T-helper 22 cell (primary cell): ENCODE results near the gene FAHD2A.
"Not testable (repeated sequence)": the region's sequence is repeated elsewhere in the genome, so short reads cannot be mapped to it uniquely, and the experiment has no call there.

Experiments used
- DNase-seq: peaks from one replicate; pipeline ENCODE4 v3.0.0-alpha.2; 2020; ENCODE audit warnings: low read depth

Gene FAHD2A

GRCh38 chr2:95435872-95436209 is 33.3 kb downstream of the FAHD2A start:
- DNase-seq, result not testable (repeated sequence)

DNA sequence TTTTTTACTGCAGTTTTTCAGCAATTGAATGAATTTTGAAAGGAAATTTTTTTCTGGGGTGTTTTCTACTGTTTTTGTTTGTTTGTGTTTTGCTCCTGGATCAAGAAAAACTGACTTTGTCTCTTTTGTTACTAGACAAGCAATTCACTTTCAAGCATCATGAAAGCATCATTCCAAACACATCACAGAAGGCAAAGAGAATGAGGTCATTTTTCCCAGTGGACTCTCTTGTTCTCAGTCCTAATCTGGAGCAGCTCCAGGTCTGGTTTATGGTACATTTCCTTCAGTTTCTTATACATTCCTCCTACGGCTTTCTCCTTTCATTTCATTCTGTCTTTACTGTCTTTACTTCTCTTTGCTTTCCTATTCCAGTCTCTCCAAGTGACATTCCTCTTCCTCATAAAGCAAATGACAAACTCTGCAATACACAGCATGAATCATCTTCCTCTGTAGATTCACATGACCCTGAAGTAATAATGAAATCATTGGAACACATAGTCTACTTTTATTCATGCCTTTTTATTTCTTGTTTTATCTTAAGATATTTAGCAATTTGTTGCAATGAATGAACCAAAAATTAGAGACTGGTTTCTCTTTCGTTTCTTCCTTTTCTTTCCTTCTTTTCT is 40.1 kb downstream of the FAHD2A start:
- not testable (repeated sequence) for DNase-seq

- DNase-seq, result not testable (repeated sequence)
Measured at GRCh38 chr2:95445317-95445716, 42.8 kb downstream of the FAHD2A start.

DNA sequence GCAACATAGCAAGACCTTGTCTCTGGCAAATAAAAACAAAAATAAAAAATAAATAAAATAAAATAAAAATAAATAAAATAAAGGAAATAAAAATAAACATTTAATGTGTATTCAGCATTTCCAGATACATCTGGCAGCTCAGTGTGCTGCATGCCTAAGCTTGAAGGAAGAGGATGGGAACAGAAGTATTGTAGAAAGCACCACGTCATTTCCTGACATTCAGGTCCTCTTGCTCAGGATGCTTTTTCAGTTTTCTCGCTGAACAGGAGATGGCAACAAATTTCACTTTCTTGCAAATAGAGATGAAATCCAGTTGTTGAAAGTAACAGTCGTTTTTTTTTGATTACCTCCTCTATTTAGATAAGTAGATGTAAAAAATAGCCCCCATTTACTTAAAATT is 60.8 kb downstream of the FAHD2A start:
- not testable (repeated sequence) for DNase-seq
